GM12891 (cell line): ENCODE measurements around the gene RPL4.

ENCODE experiments used
- DNase-seq: peaks from one replicate; pipeline ENCODE4 v3.0.0; 2011; ENCODE audit warnings: low spot score; ENCODE audit not compliant: insufficient read length
- FAIRE-seq: peaks from 2 replicates; lab custom pipeline; 2011; peaks lifted over from hg19 to GRCh38; lab: Jason Lieb, UNC
- PAX5 ChIP-seq: IDR thresholded peaks from 2 replicates; pipeline ENCODE4 v1.6.1; 2011; ENCODE audit warnings: low read length, moderate library complexity, mild to moderate bottlenecking; ENCODE audit not compliant: insufficient read depth, severe bottlenecking
- POLR2A ChIP-seq: IDR thresholded peaks from 2 replicates; pipeline ENCODE4 v1.6.1; 2011; ENCODE audit warnings: low read depth, low read length, control low read depth
- POLR2AphosphoS5 ChIP-seq: IDR thresholded peaks from 2 replicates; pipeline ENCODE4 v1.6.1; 2011; ENCODE audit warnings: low read depth, low read length, control low read depth
- POU2F2 ChIP-seq: IDR thresholded peaks from 2 replicates; pipeline ENCODE4 v1.6.1; 2011; ENCODE audit warnings: low read depth, mild to moderate bottlenecking, control low read depth, low read length, moderate library complexity
- SPI1 ChIP-seq: IDR thresholded peaks from 2 replicates; pipeline ENCODE4 v1.6.1; 2011; ENCODE audit warnings: low read depth, low read length, control low read depth
- TAF1 ChIP-seq: IDR thresholded peaks from 2 replicates; pipeline ENCODE4 v1.6.1; 2011; ENCODE audit warnings: low read depth, low read length, control low read depth

RPL4 gene

DNA sequence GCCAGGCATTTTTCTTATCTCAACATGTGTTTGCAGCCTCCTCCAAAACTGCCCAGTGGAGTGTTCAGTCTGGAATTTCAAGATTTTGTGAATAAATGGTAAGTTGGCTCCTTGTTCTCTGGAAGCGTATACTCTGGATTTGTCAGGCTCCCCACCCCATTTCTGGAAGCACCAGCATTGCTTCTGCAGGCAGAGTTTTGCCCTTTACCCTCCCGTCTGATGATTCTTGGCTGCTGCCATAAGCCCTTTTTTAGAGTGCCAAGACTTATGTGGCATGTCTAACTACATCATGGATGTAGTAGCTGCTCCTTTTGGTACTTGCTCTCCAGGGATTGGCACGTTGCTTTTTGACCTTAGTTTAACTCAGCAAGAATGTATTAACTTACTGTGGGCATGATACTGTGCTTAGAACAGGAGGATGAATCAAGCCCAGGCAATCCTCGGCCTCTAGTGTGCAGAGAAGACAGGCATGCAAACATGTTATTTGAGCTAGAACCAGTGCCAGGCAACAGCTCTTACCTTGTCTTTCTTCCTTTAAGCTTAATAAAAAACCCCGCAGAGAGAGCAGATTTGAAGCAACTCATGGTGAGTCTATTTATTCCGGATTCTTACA lies 15.4 kb downstream of the RPL4 start:
- no peak for TF ChIP-seq TAF1
- no peak for TF ChIP-seq POU2F2
- no peak for TF ChIP-seq POLR2AphosphoS5
- no peak for TF ChIP-seq POLR2A
- TF ChIP-seq SPI1, result no peak
- no peak for TF ChIP-seq PAX5
- DNase-seq (no peak), FAIRE-seq (no peak)

DNA sequence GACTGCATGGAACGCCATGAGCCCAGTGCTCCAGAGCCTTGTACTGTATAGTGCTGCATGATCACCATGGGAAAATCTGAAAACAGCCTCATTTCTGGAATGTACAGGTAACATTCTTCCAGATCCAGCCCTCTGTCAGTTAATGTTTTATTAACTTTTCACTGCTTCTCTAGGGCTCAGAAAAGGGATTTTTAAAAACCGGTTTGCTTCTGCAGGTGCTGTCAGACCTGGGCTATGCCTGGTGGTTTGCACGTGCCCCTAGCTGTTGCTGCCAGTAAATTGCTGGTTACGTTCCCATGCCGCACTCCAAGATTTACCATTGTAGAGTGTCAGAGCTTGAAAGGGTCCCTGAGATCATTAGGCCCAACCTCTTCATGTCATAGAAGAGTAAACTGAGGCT lies 16.1 kb downstream of the RPL4 start:
- FAIRE-seq (no peak), DNase-seq (no peak)
- no peak for TF ChIP-seq TAF1
- no peak for TF ChIP-seq POU2F2
- no peak for TF ChIP-seq PAX5
- no peak for TF ChIP-seq POLR2AphosphoS5
- TF ChIP-seq POLR2A, result no peak
- no peak for TF ChIP-seq SPI1

DNA sequence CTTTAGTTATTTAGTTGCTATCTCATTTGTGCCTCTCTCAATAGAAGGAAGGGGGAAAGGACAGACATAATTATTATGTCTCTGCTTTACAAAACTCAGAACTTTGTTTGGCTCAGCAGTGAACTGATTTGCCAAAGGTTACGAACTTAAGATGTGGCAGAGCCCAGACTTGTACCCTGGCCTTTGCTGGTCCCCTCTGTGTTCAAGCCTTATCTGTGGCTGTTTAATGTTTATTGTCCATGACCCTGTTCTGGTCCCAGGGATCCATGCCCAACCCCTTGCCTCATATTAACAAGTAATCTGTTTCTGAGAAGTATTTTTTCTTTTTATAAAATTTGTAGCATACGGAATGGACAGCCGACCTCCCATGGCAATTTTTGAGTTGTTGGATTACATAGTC lies 17.8 kb downstream of the RPL4 start:
- TF ChIP-seq POLR2AphosphoS5 (no peak), TAF1 (no peak), PAX5 (no peak), SPI1 (no peak), POU2F2 (no peak), POLR2A (no peak)
- FAIRE-seq (no peak), DNase-seq (no peak)

DNA sequence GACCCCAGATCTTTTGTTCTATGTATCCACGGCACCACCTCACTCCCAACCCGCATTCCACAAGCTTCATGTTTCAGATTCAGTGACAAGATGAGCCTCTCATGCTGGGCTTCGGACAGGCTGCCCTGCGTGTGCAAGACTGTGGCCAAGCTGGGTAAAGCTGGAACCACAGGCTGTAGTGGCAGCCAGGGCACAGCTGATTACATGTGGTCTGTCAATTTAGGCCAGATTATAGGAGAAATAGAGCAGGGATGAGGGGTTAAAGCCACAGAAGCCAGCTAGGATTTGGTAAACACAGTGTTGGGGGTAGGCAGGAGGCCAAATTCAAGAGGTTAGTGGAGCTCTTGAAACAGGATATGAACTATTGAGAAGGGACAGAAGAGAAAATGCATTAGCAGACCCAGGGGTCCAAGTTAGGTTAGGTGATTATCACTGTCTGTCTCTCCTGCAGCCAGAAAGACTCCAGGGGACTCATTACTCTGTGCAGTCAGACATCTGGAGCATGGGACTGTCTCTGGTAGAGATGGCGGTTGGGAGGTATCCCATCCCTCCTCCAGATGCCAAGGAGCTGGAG lies 20.0 kb downstream of the RPL4 start:
- no peak for FAIRE-seq

DNA sequence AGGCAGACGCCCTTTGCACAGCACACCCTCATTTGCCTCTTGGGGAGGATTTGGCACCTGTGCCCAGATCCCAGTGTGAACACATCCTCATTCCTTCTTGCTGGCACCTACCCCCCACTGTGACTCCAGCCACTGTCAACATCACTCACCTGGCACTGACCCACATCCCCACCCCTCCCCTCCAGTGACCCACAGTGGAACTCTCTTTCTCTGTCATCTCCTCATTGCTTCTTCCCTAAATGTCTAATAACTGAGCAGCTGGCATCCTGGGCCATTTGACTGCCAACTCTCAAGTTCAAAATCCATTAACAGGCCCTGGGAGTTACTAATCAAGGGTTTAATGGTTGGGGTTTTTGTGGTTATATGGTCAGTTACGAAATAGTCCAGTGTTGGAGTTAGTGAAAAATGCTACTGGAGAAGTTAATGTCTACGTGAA lies 21.5 kb downstream of the RPL4 start:
- FAIRE-seq (no peak), DNase-seq (no peak)
- no peak for TF ChIP-seq SPI1

More for the DNA sequence above, 20.0 kb downstream of the RPL4 start:
- no peak for DNase-seq
- TF ChIP-seq POLR2A, result no peak
- TF ChIP-seq POLR2AphosphoS5, result no peak
- no peak for TF ChIP-seq POU2F2
- no peak for TF ChIP-seq TAF1
- no peak for TF ChIP-seq SPI1

DNA sequence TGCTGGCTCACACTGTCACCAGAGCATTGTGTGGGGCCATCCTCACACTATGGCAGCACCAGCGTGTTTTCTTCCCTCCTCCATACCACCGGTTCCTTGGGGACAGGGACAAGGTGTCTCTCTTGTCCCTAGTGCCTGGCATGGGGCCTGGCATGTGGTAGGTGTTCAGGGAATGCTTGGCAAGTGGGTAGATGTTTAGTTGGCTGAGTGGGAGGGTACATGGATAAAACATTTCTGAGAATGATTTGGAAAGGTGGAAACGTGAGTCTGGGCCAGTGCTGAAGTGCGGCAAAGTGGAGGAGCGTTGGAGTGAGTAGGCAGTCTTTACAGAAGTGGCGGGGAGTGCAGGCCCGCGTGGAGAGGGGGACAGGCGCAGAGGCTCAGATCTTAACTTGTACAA lies 22.1 kb downstream of the RPL4 start:
- FAIRE-seq, result no peak
- no peak for DNase-seq
- TF ChIP-seq TAF1, result no peak
- no peak for TF ChIP-seq SPI1
- no peak for TF ChIP-seq POU2F2
- no peak for TF ChIP-seq PAX5

DNA sequence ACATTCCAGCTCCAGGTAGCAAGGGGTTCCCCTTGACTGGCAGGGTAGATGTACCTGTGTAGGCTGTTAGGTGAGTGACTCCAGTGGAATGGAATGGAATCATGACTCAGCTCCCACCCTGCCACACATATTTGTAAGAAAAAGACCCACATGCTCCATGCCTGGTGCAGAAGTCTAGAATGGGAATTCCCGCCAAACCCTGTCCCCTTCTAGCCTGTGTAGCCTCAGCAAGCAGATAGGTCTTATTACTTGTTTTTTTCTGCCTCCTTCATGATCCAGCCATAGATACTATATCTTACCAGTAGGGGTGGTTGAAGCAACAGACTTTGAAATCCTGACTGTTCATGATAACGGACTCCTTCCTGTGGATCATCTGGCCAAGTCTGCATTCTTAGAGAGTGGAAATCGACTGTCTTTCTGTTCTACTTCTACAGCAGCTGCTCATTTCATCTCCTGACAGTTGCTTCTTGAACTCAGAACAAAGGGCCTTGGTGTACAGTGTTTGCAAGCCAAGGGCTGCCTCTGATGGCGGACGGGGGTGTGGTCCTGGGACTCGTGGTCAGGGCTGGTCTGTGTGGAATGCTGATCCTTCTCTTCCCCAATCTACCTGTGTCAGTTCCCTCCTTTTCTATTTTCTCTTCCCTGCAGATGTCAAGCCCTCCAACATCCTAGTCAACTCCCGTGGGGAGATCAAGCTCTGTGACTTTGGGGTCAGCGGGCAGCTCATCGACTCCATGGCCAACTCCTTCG lies 23.4 kb downstream of the RPL4 start:
- no peak for FAIRE-seq
- TF ChIP-seq POLR2AphosphoS5 (no peak), SPI1 (no peak), POLR2A (no peak), TAF1 (no peak), PAX5 (no peak), POU2F2 (no peak)
- no peak for DNase-seq

DNA sequence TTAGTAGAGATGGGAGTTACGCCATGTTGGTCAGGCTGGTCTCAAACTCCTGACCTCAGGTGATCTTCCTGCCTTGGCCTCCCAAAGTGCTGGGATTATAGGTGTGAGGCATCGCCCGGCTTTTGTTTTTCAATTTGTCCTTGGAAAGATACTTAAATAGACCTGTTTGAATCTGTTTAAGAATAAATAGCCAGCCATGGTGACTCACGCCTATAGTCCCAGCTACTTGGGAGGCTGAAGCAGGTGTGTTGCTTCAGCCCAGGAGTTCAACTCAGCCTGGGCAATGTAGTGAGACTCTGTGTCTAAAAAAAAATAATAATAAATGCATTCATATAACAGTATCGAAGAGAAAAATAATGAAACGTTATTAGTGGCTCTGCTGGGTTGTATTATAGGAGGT lies 24.4 kb downstream of the RPL4 start:
- FAIRE-seq, result no peak
- TF ChIP-seq POLR2AphosphoS5, result no peak
- TF ChIP-seq POU2F2, result no peak
- TF ChIP-seq POLR2A, result no peak
- TF ChIP-seq TAF1, result no peak
- TF ChIP-seq PAX5, result no peak
- no peak for TF ChIP-seq SPI1
- no peak for DNase-seq

DNA sequence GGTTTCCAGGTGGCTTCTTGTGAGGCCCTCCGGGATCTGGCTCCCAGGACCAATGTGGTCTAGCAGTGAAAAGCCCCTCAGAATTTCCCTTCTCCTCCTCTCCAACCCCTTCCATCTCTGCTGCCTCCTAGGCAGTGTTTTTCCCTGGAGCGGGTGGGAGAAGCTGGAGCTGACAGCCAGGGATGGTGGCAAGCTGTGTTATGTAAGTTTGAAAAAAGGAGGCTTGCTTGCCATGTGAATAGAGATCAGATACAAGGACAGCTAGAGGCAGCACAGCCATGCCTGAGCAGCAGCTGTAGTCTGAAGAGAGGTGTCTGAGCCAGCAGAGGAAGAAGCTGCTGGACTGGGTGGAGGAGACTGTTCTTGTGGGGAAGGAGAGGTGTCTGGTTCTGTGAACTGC lies 27.6 kb downstream of the RPL4 start:
- no peak for TF ChIP-seq PAX5
- TF ChIP-seq POU2F2, result no peak
- no peak for TF ChIP-seq TAF1
- no peak for TF ChIP-seq POLR2A
- TF ChIP-seq POLR2AphosphoS5, result no peak
- no peak for TF ChIP-seq SPI1
- FAIRE-seq (no peak), DNase-seq (no peak)
